OCI-LY3 (cell line): ENCODE measurements around the gene PILRA.

ENCODE experiments used
- EZH2phosphoT487 ChIP-seq: fragments of 200-600 bp; shearing (Covaris generic); IDR thresholded peaks from 2 replicates; pipeline ENCODE4 v1.6.1; 2018; ENCODE audit warnings: antibody characterized with exemption, mixed run types, low read depth
- TF ChIP-seq, protein P1 (sequence below): fragments of 200-600, 300-600 bp; sonication (generic); IDR thresholded peaks from 2 replicates; pipeline ENCODE4 v1.5.1; 2014; ENCODE audit warnings: antibody characterized with exemption, low read length, low read depth

DNA sequence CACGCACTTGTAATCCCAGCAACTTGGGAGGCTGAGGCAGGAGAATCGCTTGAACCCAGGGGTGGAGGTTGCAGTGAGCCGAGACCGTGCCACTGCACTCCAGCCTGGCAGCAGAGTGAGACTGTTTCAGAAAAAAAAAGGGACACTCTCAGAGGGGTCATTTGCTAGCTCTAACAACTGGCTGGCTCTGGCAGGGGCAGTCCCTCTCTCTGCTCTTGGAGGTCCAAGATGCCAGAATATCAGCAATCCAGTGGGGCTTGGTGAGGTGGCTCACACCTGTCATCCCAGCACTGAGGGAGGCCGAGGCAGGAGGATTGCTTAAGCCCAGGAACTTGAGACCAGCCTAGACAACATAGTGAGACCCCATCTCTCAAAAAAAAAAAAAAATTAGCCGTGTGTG, 2.5 kb upstream of the PILRA start:
- TF ChIP-seq, protein P1, sequence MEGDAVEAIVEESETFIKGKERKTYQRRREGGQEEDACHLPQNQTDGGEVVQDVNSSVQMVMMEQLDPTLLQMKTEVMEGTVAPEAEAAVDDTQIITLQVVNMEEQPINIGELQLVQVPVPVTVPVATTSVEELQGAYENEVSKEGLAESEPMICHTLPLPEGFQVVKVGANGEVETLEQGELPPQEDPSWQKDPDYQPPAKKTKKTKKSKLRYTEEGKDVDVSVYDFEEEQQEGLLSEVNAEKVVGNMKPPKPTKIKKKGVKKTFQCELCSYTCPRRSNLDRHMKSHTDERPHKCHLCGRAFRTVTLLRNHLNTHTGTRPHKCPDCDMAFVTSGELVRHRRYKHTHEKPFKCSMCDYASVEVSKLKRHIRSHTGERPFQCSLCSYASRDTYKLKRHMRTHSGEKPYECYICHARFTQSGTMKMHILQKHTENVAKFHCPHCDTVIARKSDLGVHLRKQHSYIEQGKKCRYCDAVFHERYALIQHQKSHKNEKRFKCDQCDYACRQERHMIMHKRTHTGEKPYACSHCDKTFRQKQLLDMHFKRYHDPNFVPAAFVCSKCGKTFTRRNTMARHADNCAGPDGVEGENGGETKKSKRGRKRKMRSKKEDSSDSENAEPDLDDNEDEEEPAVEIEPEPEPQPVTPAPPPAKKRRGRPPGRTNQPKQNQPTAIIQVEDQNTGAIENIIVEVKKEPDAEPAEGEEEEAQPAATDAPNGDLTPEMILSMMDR = no peak
- TF ChIP-seq EZH2phosphoT487 = no peak
